H9 (cell line): Measurements from ENCODE around the gene ACER3. TPM values are rescaled to one million over a fixed set of nuclear protein-coding genes. Genes with fewer than 3 reads are reported as not detected.

Source experiments
- DNase-seq: peaks from one replicate; pipeline ENCODE4 v3.0.0-alpha.2; 2017
- H2AFZ ChIP-seq: one replicate; pipeline ENCODE4 v1.6.1; 2013; ENCODE audit warnings: mild to moderate bottlenecking, low read length, control low read depth, moderate library complexity
- H2AK5ac ChIP-seq: 2 replicates; pipeline ENCODE4 v1.6.1; 2013; ENCODE audit warnings: low read length, control low read depth, mixed read lengths; ENCODE audit not compliant: insufficient read length
- H2BK120ac ChIP-seq: one replicate; pipeline ENCODE4 v1.6.1; 2013; ENCODE audit warnings: low read depth, mild to moderate bottlenecking, low read length, control low read depth, inconsistent platforms; ENCODE audit not compliant: poor library complexity, severe bottlenecking
- H2BK12ac ChIP-seq: 2 replicates; pipeline ENCODE4 v1.6.1; 2013; ENCODE audit warnings: low read length, control low read depth, mixed read lengths, low read depth; ENCODE audit not compliant: insufficient read length
- H2BK15ac ChIP-seq: 2 replicates; pipeline ENCODE4 v1.6.1; 2013; ENCODE audit warnings: low read depth, low read length, control low read depth
- H2BK20ac ChIP-seq: one replicate; pipeline ENCODE4 v1.6.1; 2013; ENCODE audit warnings: low read depth, mild to moderate bottlenecking, low read length, control low read depth, inconsistent platforms; ENCODE audit not compliant: poor library complexity, severe bottlenecking
- H2BK5ac ChIP-seq: 2 replicates; pipeline ENCODE4 v1.6.1; 2013; ENCODE audit warnings: low read length, control low read depth, mixed read lengths; ENCODE audit not compliant: insufficient read length
- H3K14ac ChIP-seq: 2 replicates; pipeline ENCODE4 v1.6.1; 2013; ENCODE audit warnings: low read length, control low read depth; ENCODE audit not compliant: insufficient read depth
- H3K18ac ChIP-seq: 2 replicates; pipeline ENCODE4 v1.6.1; 2013; ENCODE audit warnings: low read depth, mild to moderate bottlenecking, mixed read lengths, low read length, control low read depth; ENCODE audit not compliant: insufficient read length
- H3K23ac ChIP-seq: 2 replicates; pipeline ENCODE4 v1.6.1; 2013; ENCODE audit warnings: low read length, control low read depth, mixed read lengths, low read depth; ENCODE audit not compliant: insufficient read length
- H3K23me2 ChIP-seq: 2 replicates; pipeline ENCODE4 v1.6.1; 2013; ENCODE audit warnings: low read depth, mild to moderate bottlenecking, mixed read lengths, low read length, control low read depth; ENCODE audit not compliant: insufficient read length, poor library complexity, severe bottlenecking
- H3K27ac ChIP-seq: 2 replicates; pipeline ENCODE4 v1.5.1; 2013; ENCODE audit warnings: low read length, control low read depth, mixed read lengths, low read depth; ENCODE audit not compliant: insufficient read length
- H3K27me3 ChIP-seq: 2 replicates; pipeline ENCODE4 v1.6.1; 2013; ENCODE audit warnings: low read length, control low read depth, inconsistent platforms; ENCODE audit not compliant: insufficient read depth
- H3K4ac ChIP-seq: 2 replicates; pipeline ENCODE4 v1.6.1; 2013; ENCODE audit warnings: low read depth, mild to moderate bottlenecking, control low read depth, inconsistent platforms, low read length, moderate library complexity
- H3K4me1 ChIP-seq: 2 replicates; pipeline ENCODE4 v1.6.1; 2013; ENCODE audit warnings: low read length, control low read depth, inconsistent platforms; ENCODE audit not compliant: insufficient read depth
- H3K4me2 ChIP-seq: 2 replicates; pipeline ENCODE4 v1.6.1; 2013; ENCODE audit warnings: low read length, control low read depth, mixed read lengths; ENCODE audit not compliant: insufficient read length, insufficient read depth
- H3K56ac ChIP-seq: 2 replicates; pipeline ENCODE4 v1.6.1; 2013; ENCODE audit warnings: low read depth, mild to moderate bottlenecking, mixed read lengths, low read length, control low read depth; ENCODE audit not compliant: insufficient read length
- H3K79me1 ChIP-seq: 2 replicates; pipeline ENCODE4 v1.6.1; 2013; ENCODE audit warnings: low read depth, mild to moderate bottlenecking, moderate library complexity, low read length, control low read depth, inconsistent platforms; ENCODE audit not compliant: insufficient read depth, poor library complexity, severe bottlenecking
- H3K79me2 ChIP-seq: 2 replicates; pipeline ENCODE4 v1.6.1; 2013; ENCODE audit warnings: low read length, control low read depth, inconsistent platforms; ENCODE audit not compliant: insufficient read depth
- H3K9ac ChIP-seq: 2 replicates; pipeline ENCODE4 v1.6.1; 2013; ENCODE audit warnings: low read length, control low read depth, mixed read lengths; ENCODE audit not compliant: insufficient read length; ENCODE audit errors: extremely low read depth
- H3K9me3 ChIP-seq: one replicate; pipeline ENCODE4 v1.6.1; 2013; ENCODE audit warnings: low read depth, low read length, inconsistent platforms; ENCODE audit not compliant: control insufficient read depth
- H3T11ph ChIP-seq: one replicate; pipeline ENCODE4 v1.6.1; 2013; ENCODE audit warnings: mild to moderate bottlenecking, low read length, control low read depth, inconsistent platforms
- H4K20me1 ChIP-seq: one replicate; pipeline ENCODE4 v1.6.1; 2013; ENCODE audit not compliant: control insufficient read depth, insufficient read length, insufficient read depth
- H4K5ac ChIP-seq: 2 replicates; pipeline ENCODE4 v1.6.1; 2013; ENCODE audit warnings: low read depth, mild to moderate bottlenecking, mixed read lengths, low read length, control low read depth; ENCODE audit not compliant: insufficient read length
- H4K8ac ChIP-seq: replicated peaks from 2 replicates; pipeline ENCODE4 v1.6.1; 2013; ENCODE audit warnings: low read length, control low read depth, mixed read lengths, low read depth; ENCODE audit not compliant: insufficient read length
- H4K91ac ChIP-seq: 2 replicates; pipeline ENCODE4 v1.6.1; 2013; ENCODE audit warnings: low read depth, mild to moderate bottlenecking, moderate library complexity, mixed read lengths, low read length, control low read depth; ENCODE audit not compliant: insufficient read length
- H3K27ac Mint-ChIP-seq, 3 experiments: 2 replicates in 2 of 3; 3 replicates in 1 of 3; pipeline ENCODE4 v1.8.0; 2020 to 2021; ENCODE audit warnings: mixed read lengths in 3 of 3, mild to moderate bottlenecking in 1 of 3, moderate library complexity in 1 of 3
- H3K27me3 Mint-ChIP-seq: 2 replicates; pipeline ENCODE4 v1.8.0; 2021; ENCODE audit warnings: low read depth, mild to moderate bottlenecking, moderate library complexity, mixed read lengths
- H3K36me3 Mint-ChIP-seq, 3 experiments: 2 replicates in 2 of 3; 3 replicates in 1 of 3; pipeline ENCODE4 v1.8.0; 2020 to 2021; ENCODE audit warnings: low read depth in 3 of 3, mixed read lengths in 3 of 3; ENCODE audit not compliant: insufficient read depth in 1 of 3
- H3K4me1 Mint-ChIP-seq, 2 experiments: 2 replicates each; pipeline ENCODE4 v1.8.0; 2020; ENCODE audit warnings: mixed read lengths in 2 of 2
- H3K4me3 Mint-ChIP-seq, 2 experiments: 2 replicates in 1 of 2; 3 replicates in 1 of 2; pipeline ENCODE4 v1.8.0; 2020 to 2021; ENCODE audit warnings: mild to moderate bottlenecking in 2 of 2, mixed read lengths in 2 of 2, moderate library complexity in 1 of 2
- H3K9me3 Mint-ChIP-seq, 2 experiments: 2 replicates in 1 of 2; 3 replicates in 1 of 2; pipeline ENCODE4 v1.8.0; 2020; ENCODE audit warnings: mild to moderate bottlenecking in 2 of 2, mixed read lengths in 2 of 2, moderate library complexity in 1 of 2
- WGBS: extraction: QIAGEN DNeasy Blood & Tissue Kit; methylation state at CpG from one replicate; pipeline ENCODE4 v1.1.7; 2013; ENCODE audit warnings: missing lambda C conversion rate, low lambda C conversion rate, mixed read lengths; ENCODE audit not compliant: insufficient read length; ENCODE audit errors: extremely low coverage; 5-methylcytosine and 5-hydroxymethylcytosine counted together
- total RNA-seq: library from RNA; stranded (reverse); gene quantifications from 2 replicates; pipeline ENCODE4 v1.2.1, GENCODE V29; 2021
- TF ChIP-seq, protein P1 (sequence below): fragments of 200-600 bp; sonication (generic); conservative IDR thresholded peaks from 3 replicates; pipeline ENCODE4 v1.8.0; 2021; ENCODE audit warnings: antibody characterized with exemption, mild to moderate bottlenecking

ACER3 gene
- total RNA-seq, 1 experiment from 2014 or later, result 14.7 TPM

- H3K27ac ChIP-seq, result no peak overlapping the region
- no peak overlapping the region for H3K18ac ChIP-seq
- no peak overlapping the region for H3K4me2 ChIP-seq
- H2BK5ac ChIP-seq, result no peak overlapping the region
- H4K20me1 ChIP-seq, result no peaks in the 10 kb centered on the region
- no peaks in the 10 kb centered on the region for H3K4me1 Mint-ChIP-seq
- H3K4me3 Mint-ChIP-seq, result no peak overlapping the region
- H3K9me3 ChIP-seq, result no peaks in the 10 kb centered on the region
- no peak overlapping the region for H3K9ac ChIP-seq
- no peak overlapping the region for H3K27ac Mint-ChIP-seq
- H3K4me1 ChIP-seq, result no peaks in the 10 kb centered on the region
- H2BK120ac ChIP-seq, result no peak overlapping the region
- no peak overlapping the region for H2BK20ac ChIP-seq
- no peak overlapping the region for H4K91ac ChIP-seq
- no peak overlapping the region for H2AK5ac ChIP-seq
- no peak overlapping the region for H2AFZ ChIP-seq
- no peak overlapping the region for H3K4ac ChIP-seq
- H3K23me2 ChIP-seq, result no peaks in the 10 kb centered on the region
- no CpG with 5 or more reads among the region's 3 CpGs for WGBS
- TF ChIP-seq, protein P1, sequence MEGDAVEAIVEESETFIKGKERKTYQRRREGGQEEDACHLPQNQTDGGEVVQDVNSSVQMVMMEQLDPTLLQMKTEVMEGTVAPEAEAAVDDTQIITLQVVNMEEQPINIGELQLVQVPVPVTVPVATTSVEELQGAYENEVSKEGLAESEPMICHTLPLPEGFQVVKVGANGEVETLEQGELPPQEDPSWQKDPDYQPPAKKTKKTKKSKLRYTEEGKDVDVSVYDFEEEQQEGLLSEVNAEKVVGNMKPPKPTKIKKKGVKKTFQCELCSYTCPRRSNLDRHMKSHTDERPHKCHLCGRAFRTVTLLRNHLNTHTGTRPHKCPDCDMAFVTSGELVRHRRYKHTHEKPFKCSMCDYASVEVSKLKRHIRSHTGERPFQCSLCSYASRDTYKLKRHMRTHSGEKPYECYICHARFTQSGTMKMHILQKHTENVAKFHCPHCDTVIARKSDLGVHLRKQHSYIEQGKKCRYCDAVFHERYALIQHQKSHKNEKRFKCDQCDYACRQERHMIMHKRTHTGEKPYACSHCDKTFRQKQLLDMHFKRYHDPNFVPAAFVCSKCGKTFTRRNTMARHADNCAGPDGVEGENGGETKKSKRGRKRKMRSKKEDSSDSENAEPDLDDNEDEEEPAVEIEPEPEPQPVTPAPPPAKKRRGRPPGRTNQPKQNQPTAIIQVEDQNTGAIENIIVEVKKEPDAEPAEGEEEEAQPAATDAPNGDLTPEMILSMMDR, result no peak
- DNase-seq, result no peak
- peaks cover 2% of the 10 kb centered on the region; the same call in 1 of the 2 replicates for H3K27me3 Mint-ChIP-seq
- no peak overlapping the region for H4K5ac ChIP-seq
- H2BK12ac ChIP-seq, result no peak overlapping the region
- H3K27me3 ChIP-seq, result no peaks in the 10 kb centered on the region
- H3K56ac ChIP-seq, result no peak overlapping the region
- no peak overlapping the region for H2BK15ac ChIP-seq
- H3K9me3 Mint-ChIP-seq, result peaks cover 28 to 30% of the 10 kb centered on the region in 2 experiments
- no peak overlapping the region for H3T11ph ChIP-seq
- H3K79me2 ChIP-seq, result no peaks in the 10 kb centered on the region
- no peaks in the 10 kb centered on the region for H3K79me1 ChIP-seq
- H3K36me3 Mint-ChIP-seq, result peaks cover 34 to 39% (median 38%) of the 10 kb centered on the region in 3 experiments
- H3K14ac ChIP-seq, result no peak overlapping the region
- no peak overlapping the region for H4K8ac ChIP-seq
- H3K23ac ChIP-seq, result no peak overlapping the region
Measured at GRCh38 chr11:76935042-76935441, 74.3 kb downstream of the ACER3 start.
